ENCODE measurements around the gene KIF22. TPM values are rescaled to one million over a fixed set of nuclear protein-coding genes. Genes with fewer than 3 reads are reported as not detected.

Gene KIF22
- total RNA-seq (4.4 and 17.7 TPM in 2 replicates), polyA plus RNA-seq (12.3 and 43.3 TPM in 2 replicates), polyA minus RNA-seq (ENCODE audit: low replicate concordance) (24.0 and 72.1 TPM in 2 replicates)
- 15.3 and 41.2 TPM in 2 replicates for polyA plus RNA-seq (2012)

DNA sequence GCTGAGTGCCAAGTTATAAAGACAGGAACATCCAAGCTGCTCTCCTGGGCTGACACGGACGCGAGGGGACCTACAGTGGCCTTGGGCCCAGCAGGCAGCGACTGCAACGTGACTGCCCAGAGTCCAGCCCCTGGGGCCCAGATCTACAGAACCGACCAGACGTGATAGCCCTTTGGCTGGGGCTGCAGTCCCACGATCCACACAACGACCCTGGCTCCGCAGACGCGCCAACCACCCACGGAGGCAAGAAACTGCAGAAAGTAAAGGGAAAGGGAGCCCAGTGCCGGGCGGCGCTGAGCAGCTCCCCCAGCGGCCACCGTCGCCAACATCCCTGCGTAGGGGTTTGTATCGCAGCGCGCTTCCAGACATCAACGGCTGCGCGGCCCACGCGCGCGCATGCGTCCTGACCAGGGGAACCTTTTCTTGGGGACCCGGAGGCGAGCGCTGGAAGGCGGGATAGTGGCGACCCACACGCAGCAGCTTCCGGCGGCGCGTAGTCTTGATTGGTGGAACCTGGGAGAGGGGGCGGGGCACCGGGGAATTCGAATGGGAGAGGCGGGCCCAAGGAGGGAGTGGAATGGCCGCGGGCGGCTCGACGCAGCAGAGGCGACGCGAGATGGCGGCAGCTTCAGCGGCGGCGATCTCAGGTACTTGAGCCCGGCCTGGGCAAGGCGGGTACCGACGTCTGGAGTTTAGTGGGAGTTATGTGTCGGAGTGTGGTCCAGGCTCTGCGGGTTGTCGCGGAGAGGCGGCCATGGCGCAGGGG lies at the start of gene KIF22:
Gene KIF22 (plus strand): TSS at position 569 of the 766 bp plus-strand sequence. CDS start 9 bp downstream, at position 578.
- Histone ChIP-seq H4K20me1 (ENCODE audit: control insufficient read depth, extremely low read depth, insufficient read depth, low read length) (no peaks in the 10 kb centered on the region), H3K9me3 (ENCODE audit: control insufficient read depth, insufficient read depth, low read depth, low read length) (no peaks in the 10 kb centered on the region), H2AFZ (ENCODE audit: low read length) (peak within 1 kb of the TSS; percentile 93), H3K27ac (ENCODE audit: insufficient read depth, low read length) (peak within 1 kb of the TSS; percentile 60), H3K4me1 (ENCODE audit: control insufficient read depth, extremely low read depth, insufficient read depth, low read length) (no peaks in the 10 kb centered on the region), H3K9ac (ENCODE audit: insufficient read depth, low read length) (peak within 1 kb of the TSS; percentile 62), H3K4me3 (replicated peaks in 1 of 4; ENCODE audit: control extremely low read depth in 1 of 4, insufficient read depth in 1 of 4, low read depth in 3 of 4, low read length in 4 of 4) (peak within 1 kb of the TSS; percentile 56 to 92 (median 86)), H3K79me2 (ENCODE audit: control insufficient read depth, insufficient read depth, low read length) (peaks cover 47% of the 10 kb centered on the region), H3K27me3 (ENCODE audit: control insufficient read depth, insufficient read depth, low read length) (no peaks in the 10 kb centered on the region), H3K4me2 (ENCODE audit: extremely low read depth, insufficient read depth, low read length) (peak within 1 kb of the TSS; percentile 95), H3K36me3 (ENCODE audit: control insufficient read depth, insufficient read depth, low read length) (no peaks in the 10 kb centered on the region)
- peak; percentile 98 for DNase-seq (ENCODE audit: low read depth in 2 of 2)
- TF ChIP-seq EZH2 (IDR thresholded peaks at IDR 0.05; ENCODE audit: low read length, missing control alignments): no peak
- TF ChIP-seq, protein P1, sequence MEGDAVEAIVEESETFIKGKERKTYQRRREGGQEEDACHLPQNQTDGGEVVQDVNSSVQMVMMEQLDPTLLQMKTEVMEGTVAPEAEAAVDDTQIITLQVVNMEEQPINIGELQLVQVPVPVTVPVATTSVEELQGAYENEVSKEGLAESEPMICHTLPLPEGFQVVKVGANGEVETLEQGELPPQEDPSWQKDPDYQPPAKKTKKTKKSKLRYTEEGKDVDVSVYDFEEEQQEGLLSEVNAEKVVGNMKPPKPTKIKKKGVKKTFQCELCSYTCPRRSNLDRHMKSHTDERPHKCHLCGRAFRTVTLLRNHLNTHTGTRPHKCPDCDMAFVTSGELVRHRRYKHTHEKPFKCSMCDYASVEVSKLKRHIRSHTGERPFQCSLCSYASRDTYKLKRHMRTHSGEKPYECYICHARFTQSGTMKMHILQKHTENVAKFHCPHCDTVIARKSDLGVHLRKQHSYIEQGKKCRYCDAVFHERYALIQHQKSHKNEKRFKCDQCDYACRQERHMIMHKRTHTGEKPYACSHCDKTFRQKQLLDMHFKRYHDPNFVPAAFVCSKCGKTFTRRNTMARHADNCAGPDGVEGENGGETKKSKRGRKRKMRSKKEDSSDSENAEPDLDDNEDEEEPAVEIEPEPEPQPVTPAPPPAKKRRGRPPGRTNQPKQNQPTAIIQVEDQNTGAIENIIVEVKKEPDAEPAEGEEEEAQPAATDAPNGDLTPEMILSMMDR (conservative IDR thresholded peaks at IDR 0.05 in 1 of 2, IDR thresholded peaks at IDR 0.05 in 1 of 2; ENCODE audit: low read depth in 1 of 2, low read length in 2 of 2): peak; percentile 51 to 69

DNA sequence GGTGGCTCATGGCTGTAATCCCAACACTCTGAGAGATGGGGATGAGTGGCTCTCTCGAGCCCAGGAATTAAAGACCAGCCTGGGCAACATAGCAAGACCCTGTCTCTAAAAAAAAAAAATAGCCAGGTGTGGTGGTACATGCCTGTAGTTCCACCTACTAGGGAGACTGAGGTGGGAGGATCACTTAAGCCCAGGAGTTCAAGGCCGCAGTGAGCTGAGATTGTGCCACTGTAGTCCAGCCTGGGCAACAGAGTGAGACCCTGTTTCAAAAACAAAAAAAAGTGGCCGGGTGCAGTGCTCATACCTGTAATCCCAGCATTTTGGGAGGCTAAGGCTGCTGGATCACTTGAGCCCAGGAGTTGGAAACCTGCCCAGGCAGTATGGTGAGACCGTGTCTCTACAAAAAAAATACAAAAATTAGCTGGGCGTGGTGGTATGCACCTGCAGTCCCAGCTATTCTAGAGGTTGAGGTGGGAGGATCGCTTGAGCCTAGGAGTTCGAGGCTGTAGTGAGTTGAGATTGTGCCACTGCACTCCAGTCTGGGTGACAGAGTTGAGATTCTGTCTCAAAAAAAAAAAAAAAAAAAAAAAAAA lies 47.8 kb upstream of the KIF22 start:
- no peak for DNase-seq (ENCODE audit: low read depth in 2 of 2)
- Histone ChIP-seq H3K79me2 (ENCODE audit: control insufficient read depth, insufficient read depth, low read length) (no peaks in the 10 kb centered on the region), H3K4me3 (replicated peaks in 1 of 4; ENCODE audit: control extremely low read depth in 1 of 4, insufficient read depth in 1 of 4, low read depth in 3 of 4, low read length in 4 of 4) (no peak overlapping the region), H2AFZ (ENCODE audit: low read length) (no peak overlapping the region), H3K9ac (ENCODE audit: insufficient read depth, low read length) (no peak overlapping the region), H3K27me3 (ENCODE audit: control insufficient read depth, insufficient read depth, low read length) (peaks cover 3% of the 10 kb centered on the region), H3K9me3 (ENCODE audit: control insufficient read depth, insufficient read depth, low read depth, low read length) (no peaks in the 10 kb centered on the region), H4K20me1 (ENCODE audit: control insufficient read depth, extremely low read depth, insufficient read depth, low read length) (no peaks in the 10 kb centered on the region), H3K4me1 (ENCODE audit: control insufficient read depth, extremely low read depth, insufficient read depth, low read length) (no peaks in the 10 kb centered on the region), H3K4me2 (ENCODE audit: extremely low read depth, insufficient read depth, low read length) (no peak overlapping the region), H3K27ac (ENCODE audit: insufficient read depth, low read length) (no peak overlapping the region), H3K36me3 (ENCODE audit: control insufficient read depth, insufficient read depth, low read length) (no peaks in the 10 kb centered on the region)
- TF ChIP-seq EZH2 (IDR thresholded peaks at IDR 0.05; ENCODE audit: low read length, missing control alignments): no peak
- TF ChIP-seq, protein P1 (conservative IDR thresholded peaks at IDR 0.05 in 1 of 2, IDR thresholded peaks at IDR 0.05 in 1 of 2; ENCODE audit: low read depth in 1 of 2, low read length in 2 of 2): no peak

DNA sequence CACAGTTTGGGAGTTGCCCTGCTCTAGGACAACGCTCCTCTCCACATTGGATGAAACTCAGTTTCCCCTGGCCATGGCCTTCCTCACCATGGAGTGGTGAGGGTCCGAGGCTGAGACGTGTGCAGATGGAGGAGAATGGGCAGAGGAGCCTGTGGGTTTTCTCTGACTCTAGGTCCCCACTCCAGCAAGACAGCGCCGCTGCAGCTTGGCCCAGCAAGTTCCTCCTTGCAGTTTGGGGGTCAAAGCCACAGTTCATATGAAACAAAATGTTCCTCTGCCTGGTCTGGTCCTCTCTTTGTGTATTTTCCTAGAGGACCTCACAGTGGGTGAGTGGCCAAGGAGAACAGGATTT lies 47.1 kb upstream of the KIF22 start:
- no peaks in the 10 kb centered on the region for H3K79me2 ChIP-seq (ENCODE audit: control insufficient read depth, insufficient read depth, low read length)
- DNase-seq (ENCODE audit: low read depth in 2 of 2): no peak
- no peaks in the 10 kb centered on the region for H3K36me3 ChIP-seq (ENCODE audit: control insufficient read depth, insufficient read depth, low read length)
- no peak overlapping the region for H3K4me2 ChIP-seq (ENCODE audit: extremely low read depth, insufficient read depth, low read length)
- H3K9me3 ChIP-seq (ENCODE audit: control insufficient read depth, insufficient read depth, low read depth, low read length): no peaks in the 10 kb centered on the region
- H4K20me1 ChIP-seq (ENCODE audit: control insufficient read depth, extremely low read depth, insufficient read depth, low read length): no peaks in the 10 kb centered on the region
- H3K27ac ChIP-seq (ENCODE audit: insufficient read depth, low read length): no peak overlapping the region
- no peak overlapping the region for H3K9ac ChIP-seq (ENCODE audit: insufficient read depth, low read length)
- H2AFZ ChIP-seq (ENCODE audit: low read length): no peak overlapping the region
- TF ChIP-seq, protein P1 (conservative IDR thresholded peaks at IDR 0.05 in 1 of 2, IDR thresholded peaks at IDR 0.05 in 1 of 2; ENCODE audit: low read depth in 1 of 2, low read length in 2 of 2): no peak
- no peak for TF ChIP-seq EZH2 (IDR thresholded peaks at IDR 0.05; ENCODE audit: low read length, missing control alignments)
- H3K4me3 ChIP-seq (replicated peaks in 1 of 4; ENCODE audit: control extremely low read depth in 1 of 4, insufficient read depth in 1 of 4, low read depth in 3 of 4, low read length in 4 of 4): no peak overlapping the region
- peaks cover 3% of the 10 kb centered on the region for H3K27me3 ChIP-seq (ENCODE audit: control insufficient read depth, insufficient read depth, low read length)
- H3K4me1 ChIP-seq (ENCODE audit: control insufficient read depth, extremely low read depth, insufficient read depth, low read length): no peaks in the 10 kb centered on the region

Measured in fibroblast of lung (primary cell).